Measurements from ENCODE around the gene UGT1A6. TPM values are rescaled to one million over a fixed set of nuclear protein-coding genes. Genes with fewer than 3 reads are reported as not detected.

The UGT1A6 gene
- total and polyA plus RNA-seq, 2 of the 4 experiments (the other 2 are of a cell fraction): not detected

DNA sequence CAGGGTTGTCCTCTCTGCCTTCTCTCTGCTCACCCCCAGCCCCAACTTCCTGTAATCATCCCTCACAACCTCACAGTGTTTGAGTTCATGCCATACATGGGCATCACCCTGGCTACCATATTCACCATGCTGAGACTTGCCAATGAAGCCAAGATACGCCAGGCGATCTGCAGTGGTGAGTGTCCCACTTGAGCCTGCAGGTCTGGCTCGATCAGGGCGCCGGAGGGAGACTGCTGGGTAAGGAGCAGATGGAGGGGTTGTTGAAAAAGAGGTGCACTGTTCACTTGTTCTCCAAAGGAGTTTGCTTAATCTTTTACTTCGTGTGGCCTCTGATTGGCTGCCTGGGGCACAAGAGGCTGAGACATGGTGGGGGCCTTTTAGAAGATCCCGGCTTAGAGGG is 100.0 kb downstream of the UGT1A6 start:
- Histone ChIP-seq H3K9ac (ENCODE audit: low read depth, low read length) (no peak overlapping the region), H3K4me3 (ENCODE audit: insufficient read depth, low read depth, low read length) (no peak overlapping the region), H3K18ac (ENCODE audit: low read depth, low read length) (no peak overlapping the region), H3K4me2 (ENCODE audit: low read depth, low read length) (no peak overlapping the region), H3K9me1 (ENCODE audit: insufficient read depth, low read length) (no peaks in the 10 kb centered on the region), H2AK5ac (ENCODE audit: low read depth, low read length) (no peak overlapping the region), H2BK5ac (ENCODE audit: low read depth, low read length, poor library complexity, severe bottlenecking) (no peak overlapping the region), H3K23ac (ENCODE audit: low read depth, low read length) (no peak overlapping the region), H3K4ac (ENCODE audit: low read depth, low read length) (no peak overlapping the region), H3K56ac (ENCODE audit: extremely low read depth, insufficient read depth, low read length) (no peak overlapping the region), H3K9me3 (ENCODE audit: control insufficient read depth, insufficient read depth, low read length) (no peaks in the 10 kb centered on the region), H3K4me1 (ENCODE audit: control insufficient read depth, insufficient read depth, low read length) (no peaks in the 10 kb centered on the region), H2AK9ac (replicated peaks; ENCODE audit: low read depth, low read length, poor library complexity) (no peak overlapping the region), H2BK15ac (ENCODE audit: low read depth, low read length) (no peak overlapping the region), H4K5ac (ENCODE audit: low read depth, low read length) (no peak overlapping the region), H3K27ac (ENCODE audit: insufficient read depth, low read length) (no peak overlapping the region), H3K14ac (replicated peaks; ENCODE audit: low read depth, low read length) (no peak overlapping the region), H4K91ac (ENCODE audit: insufficient read depth, low read depth, low read length) (no peak overlapping the region), H3K79me1 (ENCODE audit: low read depth in 1 of 2, low read length in 2 of 2) (no peaks in the 10 kb centered on the region), H2BK120ac (ENCODE audit: low read depth, low read length) (no peak overlapping the region), H3K36me3 (ENCODE audit: control insufficient read depth, insufficient read depth, low read length) (no peaks in the 10 kb centered on the region), H4K8ac (ENCODE audit: low read depth in 2 of 2, low read length in 2 of 2) (no peak overlapping the region), H4K20me1 (ENCODE audit: insufficient read depth, low read length) (no peaks in the 10 kb centered on the region), H3K27me3 (ENCODE audit: control insufficient read depth, insufficient read depth, low read length) (peaks cover 8% of the 10 kb centered on the region), H2AFZ (replicated peaks; ENCODE audit: low read length, poor library complexity) (no peak overlapping the region), H2BK20ac (ENCODE audit: low read depth, low read length) (no peak overlapping the region)
- DNase-seq (no peak), ATAC-seq (ENCODE audit: low read depth) (no peak)
- intact Hi-C loops (cut with micrococcal nuclease) (no loop called here), dilution Hi-C loops (cut with HindIII; ENCODE audit: low sequenced_read_pairs, unreplicated experiment) (no loop called here), in situ Hi-C loops (cut with MboI; ENCODE audit: low sequenced_read_pairs) (no loop called here)
- 65% methylated on average over 6 of the region's 7 CpGs; no CpG with 5 or more reads in 1 of the 2 experiments for WGBS, 2 experiments (ENCODE audit: extremely low coverage in 2 of 2, insufficient read length in 1 of 2)
- POLR2A ChIA-PET (ENCODE audit: unreplicated experiment): no interaction called here
- TF ChIP-seq USF2 (IDR thresholded peaks at IDR 0.05; ENCODE audit: low read depth, low read length) (no peak), MAFK (IDR thresholded peaks at IDR 0.05; ENCODE audit: low read depth, low read length) (no peak), RCOR1 (IDR thresholded peaks at IDR 0.05; ENCODE audit: insufficient replicate concordance, low read length) (no peak), BHLHE40 (IDR thresholded peaks at IDR 0.05; ENCODE audit: low read depth, low read length) (no peak), CEBPB (IDR thresholded peaks at IDR 0.05; ENCODE audit: low read depth, low read length) (no peak), SMC3 (IDR thresholded peaks at IDR 0.05; ENCODE audit: low read depth, low read length) (no peak), FOS (IDR thresholded peaks at IDR 0.05; ENCODE audit: low read depth, low read length) (no peak), NFE2L2 (IDR thresholded peaks at IDR 0.05; ENCODE audit: low read depth, low read length) (no peak), CHD1 (IDR thresholded peaks at IDR 0.05; ENCODE audit: low read depth, low read length) (no peak), MXI1 (IDR thresholded peaks at IDR 0.05; ENCODE audit: borderline replicate concordance, low read depth, low read length) (no peak), MAZ (IDR thresholded peaks at IDR 0.05; ENCODE audit: borderline replicate concordance, low read depth, low read length) (no peak), CTCF (conservative IDR thresholded peaks at IDR 0.05; ENCODE audit: low read depth, low read length) (no peak), POLR2A (IDR thresholded peaks at IDR 0.05; ENCODE audit: low read depth, low read length) (no peak), RAD21 (IDR thresholded peaks at IDR 0.05; ENCODE audit: low read length) (no peak), RFX5 (IDR thresholded peaks at IDR 0.05; ENCODE audit: low read depth, low read length) (no peak), ELK1 (IDR thresholded peaks at IDR 0.05; ENCODE audit: borderline replicate concordance, low read depth, low read length) (no peak)
- CTCF ChIA-PET: no interaction called here
- BruUV-seq (replicated peaks): no TSS peak

Measured in IMR-90 (cell line).